D721Med (cell line): ENCODE measurements around the gene NRP2.

ENCODE experiments used
- DNase-seq: peaks from one replicate; pipeline ENCODE4 v3.0.0; 2011; ENCODE audit warnings: low spot score; ENCODE audit not compliant: insufficient read length
- FAIRE-seq: peaks from 2 replicates; lab custom pipeline; 2011; peaks lifted over from hg19 to GRCh38; lab: Jason Lieb, UNC
- TF ChIP-seq, protein P1 (sequence below): IDR thresholded peaks from 2 replicates; pipeline ENCODE4 v1.5.1; 2012; ENCODE audit warnings: mild to moderate bottlenecking, control low read depth; ENCODE audit not compliant: insufficient read depth; ENCODE audit errors: missing control alignments

NRP2 gene

DNA sequence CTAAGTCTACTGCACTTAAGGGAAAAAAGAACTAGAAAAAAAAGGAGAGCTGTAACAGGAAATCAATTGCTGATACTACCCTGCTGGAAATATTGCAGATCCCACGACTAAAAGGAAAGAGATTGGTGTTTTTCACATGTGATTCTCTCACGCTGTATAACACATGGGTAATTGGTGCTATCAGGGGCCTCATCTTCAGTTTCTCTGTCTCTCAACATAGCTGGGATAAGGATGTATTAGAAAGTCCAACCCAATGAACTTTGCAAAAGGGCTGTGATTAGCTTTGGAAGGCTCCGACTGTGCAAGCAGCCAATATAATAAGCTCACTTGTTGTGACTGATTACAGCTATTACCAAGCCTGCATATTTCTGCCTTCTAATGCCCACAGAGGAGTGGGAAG, 133.4 kb downstream of the NRP2 start:
- TF ChIP-seq, protein P1, sequence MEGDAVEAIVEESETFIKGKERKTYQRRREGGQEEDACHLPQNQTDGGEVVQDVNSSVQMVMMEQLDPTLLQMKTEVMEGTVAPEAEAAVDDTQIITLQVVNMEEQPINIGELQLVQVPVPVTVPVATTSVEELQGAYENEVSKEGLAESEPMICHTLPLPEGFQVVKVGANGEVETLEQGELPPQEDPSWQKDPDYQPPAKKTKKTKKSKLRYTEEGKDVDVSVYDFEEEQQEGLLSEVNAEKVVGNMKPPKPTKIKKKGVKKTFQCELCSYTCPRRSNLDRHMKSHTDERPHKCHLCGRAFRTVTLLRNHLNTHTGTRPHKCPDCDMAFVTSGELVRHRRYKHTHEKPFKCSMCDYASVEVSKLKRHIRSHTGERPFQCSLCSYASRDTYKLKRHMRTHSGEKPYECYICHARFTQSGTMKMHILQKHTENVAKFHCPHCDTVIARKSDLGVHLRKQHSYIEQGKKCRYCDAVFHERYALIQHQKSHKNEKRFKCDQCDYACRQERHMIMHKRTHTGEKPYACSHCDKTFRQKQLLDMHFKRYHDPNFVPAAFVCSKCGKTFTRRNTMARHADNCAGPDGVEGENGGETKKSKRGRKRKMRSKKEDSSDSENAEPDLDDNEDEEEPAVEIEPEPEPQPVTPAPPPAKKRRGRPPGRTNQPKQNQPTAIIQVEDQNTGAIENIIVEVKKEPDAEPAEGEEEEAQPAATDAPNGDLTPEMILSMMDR, result no peak
- no peak for FAIRE-seq
- DNase-seq, result no peak

DNA sequence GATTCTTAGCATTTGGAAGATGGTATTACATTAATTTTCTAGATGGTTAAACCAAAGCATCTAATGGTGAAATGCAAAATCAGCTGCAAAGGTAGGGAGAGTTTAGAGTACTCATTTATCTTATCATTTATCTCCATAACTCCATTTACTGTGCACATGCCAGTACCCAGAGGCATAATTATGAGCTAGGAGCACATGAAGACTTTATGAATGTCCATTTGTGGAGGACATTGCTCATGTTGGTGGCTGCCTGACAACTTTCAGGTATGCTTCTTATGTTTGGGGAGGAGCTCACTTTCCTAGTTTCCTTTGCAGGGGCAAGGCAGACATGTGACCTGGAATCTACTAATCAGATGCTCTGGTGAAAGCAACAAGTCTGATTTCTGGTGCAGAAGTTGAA, 134.0 kb downstream of the NRP2 start:
- TF ChIP-seq, protein P1, result no peak
- no peak for FAIRE-seq

DNA sequence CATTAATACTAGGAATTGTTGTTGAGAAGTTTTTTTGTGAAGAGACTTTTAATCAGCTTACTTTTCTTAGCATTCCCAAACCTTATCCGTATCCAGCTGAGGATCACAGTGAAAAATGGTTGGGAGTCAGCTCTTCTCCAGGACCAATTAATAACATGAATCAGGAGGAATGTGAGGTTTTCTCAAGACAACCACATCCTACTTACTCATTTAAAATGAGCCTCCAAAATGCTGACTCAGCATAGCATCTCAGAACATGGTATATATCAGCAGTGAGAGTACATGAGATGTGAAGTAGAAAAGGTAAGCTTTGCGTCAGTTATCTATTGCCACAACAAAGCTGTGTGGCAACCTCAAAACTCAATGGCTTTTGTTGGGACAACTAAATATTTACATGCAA, 140.3 kb downstream of the NRP2 start:
- TF ChIP-seq, protein P1, result no peak
- DNase-seq (no peak), FAIRE-seq (no peak)

More for the DNA sequence above, 134.0 kb downstream of the NRP2 start:
- DNase-seq, result no peak

DNA sequence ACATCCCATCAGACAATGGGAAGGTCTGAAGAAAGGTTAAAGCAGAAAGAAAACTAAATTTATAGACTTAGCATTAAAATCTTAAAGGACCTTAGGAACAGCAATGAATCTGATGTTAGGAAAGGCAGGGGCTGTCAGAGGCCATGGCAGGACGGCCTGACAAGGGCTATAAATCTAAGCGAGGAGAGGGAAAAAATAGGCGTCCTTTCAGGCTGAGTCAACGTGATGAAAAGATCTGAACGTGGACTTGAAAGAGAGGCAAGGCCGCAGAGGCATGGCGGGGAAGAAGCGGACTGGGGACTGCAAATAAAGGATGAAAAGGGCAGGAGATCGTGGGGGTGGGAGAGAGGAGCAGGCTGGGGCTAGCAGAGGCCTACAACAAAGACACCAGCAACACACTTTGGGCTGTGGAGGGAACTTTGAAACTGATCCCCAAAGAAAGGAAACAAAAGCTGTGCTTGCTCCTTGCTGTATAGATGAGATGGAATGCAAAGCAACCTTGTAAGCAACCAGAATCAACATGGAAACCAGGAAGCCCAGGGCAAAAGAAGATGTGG, 145.6 kb downstream of the NRP2 start:
- DNase-seq (no peak), FAIRE-seq (no peak)
- TF ChIP-seq, protein P1, result no peak

DNA sequence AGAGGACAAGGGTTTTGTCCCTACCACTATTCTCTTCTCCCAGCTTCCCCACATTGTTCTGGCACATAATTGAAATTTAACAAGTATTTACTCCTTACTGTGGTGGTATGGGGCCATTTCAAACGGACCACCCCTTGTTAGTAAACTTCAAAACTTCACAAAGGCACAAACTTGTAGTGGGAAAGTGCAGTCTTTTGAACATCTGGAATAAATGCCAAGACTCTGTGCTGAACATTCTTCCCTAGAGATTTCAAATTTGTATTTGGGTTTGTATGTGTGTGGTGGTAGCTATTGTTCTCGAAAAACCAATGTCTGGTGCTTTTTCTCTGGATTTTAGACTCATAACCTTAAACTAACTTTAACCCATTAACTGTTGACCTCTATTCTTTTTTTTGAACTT, 151.6 kb downstream of the NRP2 start:
- DNase-seq, result no peak
- FAIRE-seq, result no peak
- TF ChIP-seq, protein P1, result no peak

DNA sequence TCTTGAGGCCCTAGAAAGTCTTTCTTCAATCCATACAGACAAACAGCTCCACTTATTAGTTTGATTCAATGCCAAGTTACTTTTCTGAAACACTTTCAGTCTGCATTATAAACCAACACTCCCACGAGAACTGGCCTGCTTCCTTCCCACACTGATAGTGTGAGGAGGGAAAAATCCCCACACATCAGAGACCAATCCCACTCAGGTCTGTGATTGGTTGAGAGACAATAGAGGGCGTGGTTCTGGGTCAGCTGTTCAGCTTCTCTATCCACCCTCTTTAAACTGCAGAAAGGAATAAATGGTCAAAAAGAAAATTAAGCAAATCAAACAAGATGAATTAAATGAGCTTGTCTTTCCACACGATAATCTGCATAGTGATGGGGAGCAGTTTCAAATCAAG, 152.5 kb downstream of the NRP2 start:
- DNase-seq (no peak), FAIRE-seq (no peak)
- TF ChIP-seq, protein P1, result no peak

DNA sequence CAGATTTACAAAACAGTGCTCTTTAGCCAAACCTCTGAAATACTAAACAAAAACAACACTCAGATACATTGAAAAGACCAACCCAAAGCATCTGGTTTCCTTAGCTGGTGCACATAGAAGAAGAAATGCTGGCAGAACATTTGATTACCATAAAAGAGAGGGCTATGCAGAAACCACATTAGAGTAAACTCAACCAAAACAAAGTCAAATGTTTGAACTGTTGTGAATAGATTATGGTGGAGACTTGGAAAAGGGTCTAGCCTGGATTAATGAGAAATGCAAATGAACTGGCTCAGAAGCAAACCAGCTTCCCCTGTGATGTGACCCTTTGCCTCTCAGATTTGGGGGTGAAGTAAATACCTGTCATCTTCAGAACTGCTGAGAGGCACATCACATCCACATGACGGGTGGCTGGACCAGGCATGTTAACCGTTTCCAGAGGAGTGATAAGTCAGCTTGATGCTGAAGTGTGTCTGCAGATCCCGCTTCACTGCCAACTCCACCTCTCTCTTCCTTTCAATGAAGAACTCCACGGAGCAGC, 153.0 kb downstream of the NRP2 start:
- FAIRE-seq, result no peak
- no peak for DNase-seq
- TF ChIP-seq, protein P1, result no peak
